DMS114 treated with DMSO at 0.1 percent for 48 hours (cell line): ENCODE results near the gene BAIAP3.
A peak's percentile ranks its signal among the peaks of the same experiment; 100 is the strongest.

ENCODE experiments used
- DNase-seq: peaks from one replicate; lab custom pipeline; 2025; ENCODE audit not compliant: unreplicated experiment; lab: John Stamatoyannopoulos, UW

The BAIAP3 gene

GRCh38 chr16:1298406-1298805 lies 35.0 kb upstream of the BAIAP3 start:
- no peak for DNase-seq

DNA sequence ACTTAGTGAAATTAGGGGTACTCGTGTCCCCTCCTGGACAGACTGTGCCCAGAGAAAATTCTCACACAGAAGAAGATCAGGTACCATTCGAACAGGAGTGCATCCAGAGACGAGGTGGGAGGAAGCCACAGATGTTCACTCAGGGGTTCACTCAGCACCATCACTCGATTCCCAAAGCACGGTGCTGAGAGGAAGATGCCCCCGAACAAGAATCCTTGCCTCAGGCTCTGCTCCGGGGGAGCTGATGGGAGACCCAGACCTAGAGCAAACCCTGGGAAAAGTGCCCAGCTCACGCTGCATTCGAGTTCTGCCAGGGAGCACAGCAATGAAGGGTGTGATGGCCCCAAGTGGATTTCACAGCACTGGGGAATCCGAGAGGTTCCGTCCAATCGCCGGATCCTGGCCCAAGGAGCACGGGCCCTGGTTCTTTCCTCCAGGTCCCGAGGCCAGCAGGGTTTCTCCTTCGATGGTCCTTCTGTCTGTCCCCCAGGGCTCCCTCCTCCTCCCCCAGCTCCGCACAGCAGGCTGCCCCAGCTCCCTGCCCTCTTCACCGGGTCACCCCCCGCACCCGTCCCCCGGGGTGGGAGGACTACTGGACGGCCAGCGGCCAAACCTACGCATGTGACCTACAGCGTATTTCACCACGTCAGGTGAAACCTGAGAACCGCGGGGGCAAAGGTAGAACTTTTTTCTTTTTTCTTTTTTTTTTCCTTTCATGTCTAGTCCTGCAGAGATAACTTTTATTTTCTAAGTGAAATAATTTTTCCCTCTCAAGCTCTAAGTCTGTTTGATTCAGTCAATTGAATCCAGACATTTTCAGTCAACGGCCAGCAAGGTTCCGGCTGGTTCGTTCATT lies 34.2 kb upstream of the BAIAP3 start:
- DNase-seq = no peak

- DNase-seq = no peak
Measured at GRCh38 chr16:1299868-1300203, 33.6 kb upstream of the BAIAP3 start.

DNA sequence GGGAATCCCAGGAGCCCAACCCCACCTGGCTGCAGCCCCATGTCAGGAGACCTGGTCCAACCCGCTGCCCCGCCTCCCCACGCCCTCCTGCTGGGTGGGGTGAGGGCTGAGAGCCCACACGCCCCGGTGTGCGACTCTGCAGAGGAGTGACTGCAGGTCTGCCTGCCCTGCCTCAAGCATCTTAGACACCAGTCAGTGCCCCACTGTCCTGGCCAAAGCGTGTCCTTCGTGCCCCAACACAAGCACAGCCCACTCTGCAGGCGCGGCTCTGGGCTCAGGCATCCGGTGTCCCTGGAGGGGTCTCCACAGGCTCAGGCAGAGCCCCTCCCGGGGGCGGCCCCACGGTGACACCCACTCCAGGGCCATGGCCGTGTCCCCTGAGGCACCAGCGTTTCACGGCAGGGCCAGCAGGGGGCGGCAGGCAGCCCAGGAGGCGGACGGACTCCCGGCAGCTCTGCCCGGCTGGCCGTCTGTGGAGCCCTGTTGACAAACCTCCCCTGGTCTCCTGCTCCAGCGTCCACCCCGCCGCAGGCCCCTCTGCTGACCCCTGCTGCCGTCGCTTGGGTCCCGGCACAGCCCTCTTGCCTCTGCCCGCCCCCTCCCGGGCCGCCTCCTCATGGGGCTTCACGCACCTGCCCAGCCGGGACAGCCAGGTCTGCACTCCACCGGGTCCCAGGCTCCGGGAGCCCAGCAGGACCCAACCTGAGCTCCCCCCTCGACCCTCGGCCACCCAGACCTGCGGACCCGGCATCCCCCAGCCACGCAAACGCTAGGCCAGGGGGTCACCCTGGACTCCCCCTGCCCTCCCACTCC lies 32.6 kb upstream of the BAIAP3 start:
- DNase-seq = no peak

DNA sequence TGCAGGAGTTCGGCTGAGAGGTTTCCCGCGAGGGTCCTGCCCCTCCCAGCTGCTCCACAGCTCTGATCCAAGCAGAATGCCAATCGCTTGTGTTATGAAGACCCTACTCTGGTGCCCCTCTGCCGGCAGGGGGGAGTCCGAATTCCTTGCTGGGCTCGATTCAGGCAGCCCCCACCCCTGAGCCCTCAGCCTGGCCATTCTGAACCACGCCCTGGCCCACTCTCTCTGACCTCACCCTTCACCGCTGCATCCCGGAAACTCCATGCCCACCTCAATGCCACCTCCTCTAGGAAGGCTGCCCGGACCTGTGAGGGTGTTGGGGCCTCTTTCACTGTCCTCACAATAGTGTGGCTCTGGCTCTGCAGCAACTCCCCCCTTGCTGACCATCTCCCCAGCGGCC lies 31.9 kb upstream of the BAIAP3 start:
- no peak for DNase-seq

DNA sequence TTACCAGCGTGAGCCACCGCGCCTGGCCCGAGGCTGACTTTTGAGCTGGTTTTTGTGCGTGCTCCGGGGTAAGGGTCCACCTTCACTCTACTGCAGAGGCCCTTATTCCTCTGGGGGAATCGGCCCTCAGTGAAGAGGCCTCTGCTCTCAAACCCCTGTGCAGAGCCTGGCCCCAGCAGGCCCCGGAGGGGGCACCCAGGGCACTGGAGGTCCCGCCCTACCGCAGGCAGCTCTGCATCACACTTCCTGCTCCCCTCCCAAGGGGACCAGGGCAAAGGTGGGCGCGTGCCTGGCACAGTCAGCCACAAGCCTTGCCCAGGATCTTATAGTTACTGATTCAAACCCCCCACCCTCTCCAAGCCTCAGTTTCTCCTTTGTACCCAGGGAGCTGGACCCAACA lies 27.6 kb upstream of the BAIAP3 start:
- no peak for DNase-seq

DNA sequence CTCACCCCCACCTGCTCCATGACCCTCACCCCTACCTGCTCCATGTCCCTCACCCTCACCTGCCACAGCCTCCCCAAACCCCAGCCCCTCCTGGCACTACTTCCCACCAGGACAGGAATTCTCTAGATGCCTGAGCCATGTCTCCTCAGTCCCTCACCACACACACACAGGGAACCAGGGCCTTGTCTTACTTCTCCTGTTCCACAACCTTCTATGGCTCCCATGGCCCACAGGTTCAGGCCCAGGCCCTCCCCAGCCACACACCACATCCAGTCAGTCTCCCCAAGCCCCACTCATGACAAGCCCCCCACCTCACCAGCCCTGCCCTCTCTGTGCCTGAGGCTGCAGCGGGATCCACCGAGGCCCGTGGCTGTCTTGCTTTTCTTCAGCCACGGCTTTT lies 27.1 kb upstream of the BAIAP3 start:
- no peak for DNase-seq

- peak; percentile 33 for DNase-seq
Measured at GRCh38 chr16:1308036-1308976, 25.1 kb upstream of the BAIAP3 start.

- DNase-seq = peak; percentile 86
Measured at GRCh38 chr16:1308977-1309885, 24.2 kb upstream of the BAIAP3 start, which contains the start of gene UBE2I. Gene UBE2I (plus strand): TSS chr16:1309636. CDS start chr16:1314031, 4,395 bp downstream.

GRCh38 chr16:1309888-1310831 lies 23.3 kb upstream of the BAIAP3 start:
- no peak for DNase-seq

DNA sequence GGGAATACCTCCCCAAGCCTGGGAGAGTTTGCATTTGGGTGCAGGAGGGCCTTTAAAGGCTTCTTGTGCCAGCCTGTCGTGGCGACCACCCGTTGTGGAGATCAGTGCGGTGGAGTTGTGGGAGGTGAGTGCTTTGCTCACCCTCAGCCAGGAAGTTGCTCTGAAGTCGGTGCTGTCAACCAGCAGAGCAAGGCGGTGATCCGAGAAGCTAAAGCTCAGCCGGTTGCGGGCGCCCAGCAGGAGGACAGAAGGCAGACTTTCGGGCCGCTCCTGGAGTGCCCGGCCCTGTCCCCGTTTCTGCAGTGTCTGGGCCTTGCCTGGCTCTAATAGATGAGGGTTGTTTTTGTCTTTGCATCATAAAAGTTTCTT lies 22.6 kb upstream of the BAIAP3 start:
- DNase-seq = no peak

GRCh38 chr16:1311212-1311737 lies 22.2 kb upstream of the BAIAP3 start:
- no peak for DNase-seq

DNA sequence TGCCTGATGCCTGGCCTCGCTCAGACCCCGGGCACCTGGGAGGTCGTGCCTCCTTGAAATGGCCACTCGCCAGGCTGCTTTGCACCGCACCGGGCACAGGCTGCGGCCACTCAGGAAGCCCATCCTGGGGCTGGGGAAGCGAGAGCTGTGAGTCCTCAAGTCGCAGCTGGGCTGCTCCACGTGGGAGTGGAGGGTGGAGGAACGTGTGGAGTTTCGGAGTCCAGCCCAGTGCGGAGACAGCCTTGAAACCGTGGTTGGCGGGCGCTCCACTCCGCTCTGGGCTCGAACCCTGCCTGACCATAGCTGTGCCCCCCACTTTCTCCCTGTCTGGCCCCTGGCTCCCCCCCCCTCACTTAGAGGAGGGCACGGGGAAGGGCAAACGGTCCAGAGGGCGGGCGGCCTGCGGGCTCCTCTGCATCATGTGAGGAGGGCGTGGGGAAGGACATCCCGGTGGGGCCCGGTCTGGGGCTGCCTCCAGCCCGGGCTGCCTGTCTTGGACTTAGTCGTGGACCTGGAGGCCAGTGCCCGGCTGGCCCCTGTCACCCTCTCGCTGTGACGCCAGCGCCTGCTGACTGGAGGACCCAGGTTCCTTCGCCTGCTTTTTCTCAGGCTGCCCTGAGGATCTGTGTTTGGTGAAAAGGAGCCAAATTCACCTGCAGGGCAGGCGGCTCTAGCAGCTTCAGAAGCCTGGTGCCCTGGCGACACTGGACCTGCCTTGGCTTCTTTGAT lies 21.5 kb upstream of the BAIAP3 start:
- no peak for DNase-seq

DNA sequence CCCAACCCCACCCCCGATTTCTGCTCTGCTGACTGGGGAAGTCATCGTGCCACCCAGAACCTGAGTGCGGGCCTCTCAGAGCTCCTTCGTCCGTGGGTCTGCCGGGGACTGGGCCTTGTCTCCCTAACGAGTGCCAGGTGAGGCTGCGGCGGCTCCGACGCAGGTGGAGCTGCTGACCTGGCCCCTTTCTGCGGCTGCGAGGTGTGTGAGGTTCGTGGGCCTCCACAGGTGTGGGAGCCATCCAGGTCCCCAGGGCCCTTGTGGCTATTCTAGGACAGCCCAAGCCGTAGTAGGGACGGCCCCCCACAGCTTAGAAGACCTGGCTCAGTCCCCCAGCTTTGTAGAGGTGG lies 21.0 kb upstream of the BAIAP3 start:
- no peak for DNase-seq

DNA sequence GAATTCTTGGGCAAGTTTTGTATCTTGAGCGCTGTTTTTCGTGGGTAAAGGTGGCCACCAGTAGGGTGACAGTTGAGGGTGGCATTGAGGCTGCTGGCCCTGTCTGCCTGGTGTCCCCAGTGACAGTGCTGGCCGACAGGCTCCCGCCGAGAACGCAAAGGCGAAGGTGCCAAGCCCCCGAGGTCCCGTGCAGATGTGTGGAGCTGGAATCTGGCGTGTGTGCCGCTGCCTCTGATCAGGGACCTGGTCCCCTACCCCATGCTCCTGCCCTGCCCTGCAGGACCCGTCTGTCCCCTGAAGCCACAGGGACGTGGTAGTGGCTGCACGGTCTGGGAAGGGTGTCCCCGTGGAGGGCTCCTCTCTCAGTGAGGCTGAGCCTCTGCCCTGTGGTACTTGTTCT lies 20.5 kb upstream of the BAIAP3 start:
- no peak for DNase-seq

GRCh38 chr16:1313721-1314369 lies 19.6 kb upstream of the BAIAP3 start:
- no peak for DNase-seq

GRCh38 chr16:1314399-1315068 lies 18.9 kb upstream of the BAIAP3 start:
- DNase-seq = no peak
